ENCODE data around the gene PPP2R5C.

DNA sequence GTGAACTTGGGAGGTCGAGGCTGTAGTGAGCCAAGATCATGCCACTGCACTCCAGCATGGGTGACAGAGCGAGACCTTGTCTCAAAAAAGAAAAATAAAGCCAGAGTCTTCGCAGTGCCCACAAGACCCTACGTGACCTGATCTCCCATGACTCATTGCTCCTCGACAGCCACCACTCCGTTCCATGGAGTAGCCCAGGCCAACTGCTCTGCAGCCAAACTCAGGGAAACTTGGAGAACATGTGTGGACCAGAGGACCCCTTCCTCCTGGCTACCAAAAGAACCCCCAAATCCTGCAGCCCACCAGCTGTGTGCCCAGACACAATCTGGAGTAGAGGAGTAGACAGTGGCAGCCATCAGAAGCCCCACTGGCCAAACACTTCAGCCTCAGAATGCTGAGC, 32.1 kb upstream of the PPP2R5C start:
- TF ChIP-seq, protein P1, sequence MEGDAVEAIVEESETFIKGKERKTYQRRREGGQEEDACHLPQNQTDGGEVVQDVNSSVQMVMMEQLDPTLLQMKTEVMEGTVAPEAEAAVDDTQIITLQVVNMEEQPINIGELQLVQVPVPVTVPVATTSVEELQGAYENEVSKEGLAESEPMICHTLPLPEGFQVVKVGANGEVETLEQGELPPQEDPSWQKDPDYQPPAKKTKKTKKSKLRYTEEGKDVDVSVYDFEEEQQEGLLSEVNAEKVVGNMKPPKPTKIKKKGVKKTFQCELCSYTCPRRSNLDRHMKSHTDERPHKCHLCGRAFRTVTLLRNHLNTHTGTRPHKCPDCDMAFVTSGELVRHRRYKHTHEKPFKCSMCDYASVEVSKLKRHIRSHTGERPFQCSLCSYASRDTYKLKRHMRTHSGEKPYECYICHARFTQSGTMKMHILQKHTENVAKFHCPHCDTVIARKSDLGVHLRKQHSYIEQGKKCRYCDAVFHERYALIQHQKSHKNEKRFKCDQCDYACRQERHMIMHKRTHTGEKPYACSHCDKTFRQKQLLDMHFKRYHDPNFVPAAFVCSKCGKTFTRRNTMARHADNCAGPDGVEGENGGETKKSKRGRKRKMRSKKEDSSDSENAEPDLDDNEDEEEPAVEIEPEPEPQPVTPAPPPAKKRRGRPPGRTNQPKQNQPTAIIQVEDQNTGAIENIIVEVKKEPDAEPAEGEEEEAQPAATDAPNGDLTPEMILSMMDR (IDR thresholded peaks at IDR 0.05; ENCODE audit: low read depth, low read length, poor library complexity, severe bottlenecking) = no peak
- TF ChIP-seq EZH2phosphoT487 (IDR thresholded peaks at IDR 0.05; ENCODE audit: borderline replicate concordance, low read length) = no peak

Data from DOHH2 (cell line).